NCI-H2107 treated with DMSO at 0.1 percent for 48 hours (cell line): ENCODE results near the gene IL17REL.

Source experiments
- DNase-seq: peaks from one replicate; lab custom pipeline; 2025; ENCODE audit not compliant: unreplicated experiment; lab: John Stamatoyannopoulos, UW

IL17REL gene

GRCh38 chr22:50012211-50013181, at the start of gene IL17REL:
Gene IL17REL (minus strand): TSS chr22:50012765. CDS start chr22:50012646, 119 bp downstream.
- no peak for DNase-seq

- no peak for DNase-seq
Observed at GRCh38 chr22:50061824-50062355, 49.3 kb upstream of the IL17REL start.

GRCh38 chr22:50061141-50061823, 48.7 kb upstream of the IL17REL start:
- DNase-seq: no peak

GRCh38 chr22:50060441-50061140, 48.0 kb upstream of the IL17REL start:
- no peak for DNase-seq

- DNase-seq: no peak
Observed at GRCh38 chr22:50059881-50060262, 47.3 kb upstream of the IL17REL start.

- DNase-seq: peak; percentile 5
Observed at GRCh38 chr22:50058906-50059880, 46.6 kb upstream of the IL17REL start.

GRCh38 chr22:50058061-50058905, 45.7 kb upstream of the IL17REL start, which contains the start of gene TTLL8:
Gene TTLL8 (minus strand): TSS chr22:50058298.
- no peak for DNase-seq

GRCh38 chr22:50057278-50058060, 44.9 kb upstream of the IL17REL start:
- DNase-seq: no peak

- DNase-seq: no peak
Observed at GRCh38 chr22:50056214-50056972, 43.8 kb upstream of the IL17REL start.

GRCh38 chr22:50053861-50054260, 41.3 kb upstream of the IL17REL start:
- DNase-seq: no peak

- DNase-seq: no peak
Observed at GRCh38 chr22:50051930-50052329, 39.4 kb upstream of the IL17REL start.

GRCh38 chr22:50049299-50050195, 37.0 kb upstream of the IL17REL start:
- DNase-seq: no peak

- no peak for DNase-seq
Observed at GRCh38 chr22:50048836-50049235, 36.3 kb upstream of the IL17REL start.

- no peak for DNase-seq
Observed at GRCh38 chr22:50048061-50048765, 35.6 kb upstream of the IL17REL start.

GRCh38 chr22:50047346-50047745, 34.8 kb upstream of the IL17REL start:
- DNase-seq: no peak
